GM21515 (cell line): ENCODE data around the gene TMPRSS4.

Source experiments
- ATAC-seq: cut with Tn5 transposase; IDR thresholded peaks from one replicate; pipeline ENCODE4 v1.9.1; 2021; ENCODE audit not compliant: unreplicated experiment

TMPRSS4 gene

DNA sequence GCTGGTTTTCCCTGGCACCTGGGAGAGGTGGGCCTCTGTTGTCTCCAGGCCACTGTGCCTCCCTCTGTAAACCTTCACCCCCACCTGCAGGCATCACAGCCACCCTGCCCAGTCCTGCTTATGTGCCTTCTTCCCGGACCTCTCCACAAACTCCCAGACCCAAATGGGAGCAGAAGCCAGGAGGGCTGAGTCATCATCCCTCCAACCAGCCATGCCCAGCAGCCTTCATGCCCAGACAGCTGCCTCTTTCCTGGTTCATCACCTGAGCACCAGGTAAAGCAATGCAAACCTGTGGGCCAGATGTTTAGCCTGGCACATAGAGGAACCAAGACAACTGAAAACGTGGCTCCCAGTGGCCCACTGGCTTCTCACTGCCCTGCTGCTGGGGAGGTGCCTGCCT lies 2.1 kb upstream of the TMPRSS4 start:
- no peak for ATAC-seq

DNA sequence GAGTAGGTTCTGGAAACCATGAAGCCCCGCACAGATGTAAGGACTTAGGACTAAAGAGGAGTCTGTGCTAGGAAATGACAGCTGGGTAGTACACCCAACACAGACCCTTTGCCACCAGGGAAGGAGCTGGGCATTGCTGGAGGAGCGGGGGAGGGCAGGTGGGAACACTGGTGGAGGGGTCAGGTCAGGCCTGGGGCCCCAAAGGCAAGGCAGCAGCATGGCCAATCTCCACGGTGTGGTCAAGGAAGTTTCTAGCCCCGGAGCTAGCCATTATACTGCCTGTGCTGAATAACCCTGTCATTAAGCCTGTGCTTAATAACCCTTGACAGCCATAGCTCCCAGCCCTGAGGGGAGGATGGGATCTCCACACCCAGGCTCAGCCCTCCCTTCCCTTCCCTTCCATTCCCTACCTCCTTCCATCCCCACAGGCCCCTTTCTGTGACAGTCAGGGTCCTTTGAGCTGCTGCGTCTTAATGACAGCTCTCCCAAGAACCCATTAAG lies 2.1 kb downstream of the TMPRSS4 start:
- no peak for ATAC-seq

DNA sequence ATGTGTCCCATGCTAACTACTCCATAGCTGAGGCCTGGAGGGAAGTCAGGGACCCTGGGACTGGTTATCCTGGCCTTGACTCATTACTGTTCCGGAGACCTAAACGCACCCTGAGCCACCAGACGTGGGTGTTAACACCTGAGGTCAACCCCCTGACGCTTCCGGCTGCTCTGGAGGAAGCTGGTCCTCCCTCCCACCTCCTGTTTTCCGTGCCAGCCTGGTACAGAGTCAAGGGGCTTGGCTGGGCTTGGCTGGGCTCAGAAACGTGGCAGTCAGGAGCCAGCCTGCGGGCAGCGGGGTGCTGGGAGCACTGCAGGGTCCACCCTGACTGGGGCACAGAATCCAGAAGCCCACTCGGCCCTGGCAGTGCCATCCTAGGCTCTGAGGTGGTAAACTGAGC lies 2.6 kb downstream of the TMPRSS4 start:
- ATAC-seq, result no peak

DNA sequence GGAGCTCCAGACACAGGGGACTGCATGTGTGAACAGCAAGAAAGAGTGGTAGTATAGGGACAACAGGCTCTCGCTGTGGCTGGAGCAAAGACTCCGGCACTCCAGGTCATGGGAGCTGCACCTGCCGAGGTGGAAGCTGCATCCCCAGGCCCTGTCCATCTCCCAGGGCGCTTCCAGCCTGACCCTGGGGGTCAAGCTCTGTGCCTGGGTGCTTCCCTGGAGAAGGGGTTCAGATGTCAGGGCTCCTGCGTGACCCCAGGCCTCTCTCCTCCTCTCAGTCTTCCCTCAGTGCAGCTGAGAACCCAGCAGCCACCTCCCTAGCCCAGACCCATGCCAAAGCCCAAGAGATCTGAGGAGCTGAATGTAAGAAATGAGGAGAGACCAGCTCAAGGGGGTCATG lies 3.4 kb downstream of the TMPRSS4 start:
- no peak for ATAC-seq

DNA sequence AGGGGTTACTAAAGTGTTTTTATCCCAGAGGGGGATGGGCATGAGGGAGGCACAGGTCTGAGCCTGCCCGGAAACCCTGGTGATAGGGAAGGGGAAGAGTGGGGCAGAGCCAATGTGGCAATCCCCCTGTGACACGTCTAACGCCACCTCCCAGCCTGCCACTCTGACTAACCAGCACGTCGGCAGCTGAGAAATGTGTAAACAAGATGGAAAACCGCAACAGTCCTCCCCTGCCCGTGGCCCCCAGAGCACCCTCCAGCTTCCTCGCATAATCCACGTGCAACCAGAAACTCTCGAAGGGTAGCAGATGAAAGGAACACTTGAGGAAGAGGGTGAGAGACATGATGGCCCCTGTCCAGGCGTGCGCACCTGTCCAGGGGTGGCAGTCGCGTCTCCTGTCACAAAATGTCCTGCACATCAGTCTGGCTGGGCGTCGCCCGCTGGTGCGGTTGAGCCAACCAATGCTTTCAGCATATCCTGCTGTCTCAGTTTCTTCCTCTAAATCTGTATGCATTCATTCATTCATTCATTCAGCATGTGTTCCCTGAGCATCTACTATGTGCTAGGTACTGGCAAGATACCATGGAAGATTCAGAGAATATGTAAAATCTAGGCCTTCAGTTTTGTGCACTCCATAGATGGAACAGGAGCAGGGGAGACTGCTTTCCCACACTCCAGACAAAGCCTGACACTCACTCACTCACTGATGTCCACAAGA lies 4.5 kb downstream of the TMPRSS4 start:
- ATAC-seq, result no peak

DNA sequence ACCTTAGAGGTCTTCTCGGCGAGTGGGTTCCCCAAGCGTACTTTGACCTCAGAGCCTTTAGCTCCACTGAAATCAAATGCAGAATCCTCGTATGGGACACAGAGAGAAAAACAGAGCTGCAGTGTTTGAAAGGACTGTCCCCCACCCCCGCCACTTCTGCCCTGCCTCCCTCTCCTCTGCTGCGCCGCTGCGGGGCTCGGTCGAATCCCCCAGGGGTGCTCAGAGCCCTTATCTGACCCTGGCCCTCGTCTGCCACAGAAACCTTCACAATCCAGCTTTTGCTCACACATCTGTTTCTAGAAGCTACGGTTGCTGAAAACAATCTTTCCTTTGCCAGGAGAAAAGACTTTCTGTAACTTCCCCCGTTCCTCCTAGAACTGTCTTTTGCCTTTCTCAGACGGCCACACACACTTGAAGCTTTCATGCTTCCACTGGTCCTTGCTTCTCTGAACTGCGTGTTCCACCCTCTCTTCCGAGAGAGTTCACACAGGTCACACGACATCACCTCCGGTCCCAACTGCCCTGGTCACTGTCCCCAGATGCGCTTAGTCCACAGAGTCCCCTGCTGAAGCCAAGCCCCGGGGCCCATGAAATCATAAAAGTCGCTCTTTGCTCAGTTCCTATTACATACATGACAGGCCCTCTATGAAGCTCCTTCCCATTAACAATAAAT lies 6.1 kb downstream of the TMPRSS4 start:
- ATAC-seq, result no peak

DNA sequence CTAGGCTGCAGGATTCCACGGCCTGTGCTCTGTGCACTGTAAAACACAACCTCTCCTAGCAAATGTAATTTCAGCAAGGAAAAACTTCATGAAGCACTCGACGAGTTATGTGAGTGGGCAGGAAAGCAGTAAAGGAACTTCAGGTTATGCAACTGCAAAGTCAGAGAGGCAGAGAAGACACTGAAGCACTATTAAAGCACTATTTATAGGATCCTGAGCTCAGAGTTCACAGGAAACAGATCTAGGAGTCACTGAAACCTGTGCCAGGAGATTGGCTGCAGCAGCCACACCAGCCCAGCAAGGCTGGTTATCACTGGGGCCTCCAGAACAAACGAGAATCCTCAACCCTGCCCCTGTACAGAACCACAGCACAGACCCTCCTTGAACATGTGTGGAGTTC lies 7.4 kb downstream of the TMPRSS4 start:
- ATAC-seq, result no peak

DNA sequence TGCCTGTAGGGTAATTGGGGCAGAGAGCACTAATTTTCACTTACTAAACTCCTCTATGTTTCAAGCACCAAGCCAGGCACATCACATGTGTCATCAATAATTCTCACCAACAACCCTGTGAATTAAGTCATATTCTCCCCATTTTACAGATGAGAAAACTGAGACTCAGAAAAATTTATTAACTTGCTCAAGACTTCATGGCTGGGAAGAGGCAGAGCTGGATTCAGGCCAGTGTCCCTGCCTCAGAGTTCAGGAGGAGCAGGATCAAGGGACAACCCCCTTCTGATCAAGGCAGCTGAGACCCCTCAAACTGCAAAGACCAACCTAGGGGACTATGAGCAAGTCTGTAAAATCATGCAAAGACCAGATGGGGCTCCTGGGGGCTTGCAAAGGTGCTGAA lies 7.8 kb downstream of the TMPRSS4 start:
- no peak for ATAC-seq

DNA sequence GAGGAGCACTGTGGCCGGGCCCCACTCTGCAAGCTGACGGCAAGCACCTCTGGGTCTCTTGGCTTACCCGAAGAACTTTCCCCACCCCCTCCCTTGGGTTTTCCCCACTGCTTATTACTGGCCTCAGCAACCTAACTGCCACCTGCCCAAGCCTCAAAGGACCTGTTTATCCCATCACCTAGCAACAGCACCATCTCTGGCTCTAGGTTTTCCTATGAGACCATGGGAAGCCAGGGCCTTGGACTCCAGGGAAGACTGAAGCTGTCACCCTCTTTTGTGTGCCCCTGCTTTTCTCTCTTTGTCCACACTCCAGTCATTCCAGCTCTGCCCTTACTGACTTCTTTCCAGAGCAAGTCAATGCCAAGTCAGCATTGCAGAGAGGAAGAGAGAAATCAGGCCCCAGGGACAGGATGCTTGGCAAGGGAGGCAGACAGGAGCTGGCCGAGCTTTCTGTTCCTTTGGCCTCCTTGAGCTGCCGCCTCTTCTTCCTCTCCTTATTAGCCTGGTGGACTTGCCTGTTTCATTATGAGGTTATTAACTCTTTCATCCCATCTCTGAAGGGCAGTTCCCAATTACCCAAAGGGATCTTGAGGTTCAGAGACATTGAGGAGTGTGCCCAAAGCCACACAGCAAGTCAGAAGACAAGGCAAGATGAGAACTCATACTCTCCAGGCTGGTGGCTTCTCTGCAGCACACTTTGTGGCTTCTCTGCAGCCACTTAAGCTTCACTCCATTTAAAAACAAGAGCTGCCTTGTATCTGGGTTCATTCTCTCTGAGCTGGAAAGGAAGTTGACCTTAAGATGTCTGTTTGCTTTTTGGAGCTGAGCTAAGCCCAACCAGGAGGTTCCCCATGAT lies 10.3 kb downstream of the TMPRSS4 start, which contains the start of gene SMIM35:
SMIM35 (minus strand) TSS at position 51 of the 856 bp plus-strand sequence. CDS start 206 bp downstream, outside the sequence.
- ATAC-seq, result no peak

DNA sequence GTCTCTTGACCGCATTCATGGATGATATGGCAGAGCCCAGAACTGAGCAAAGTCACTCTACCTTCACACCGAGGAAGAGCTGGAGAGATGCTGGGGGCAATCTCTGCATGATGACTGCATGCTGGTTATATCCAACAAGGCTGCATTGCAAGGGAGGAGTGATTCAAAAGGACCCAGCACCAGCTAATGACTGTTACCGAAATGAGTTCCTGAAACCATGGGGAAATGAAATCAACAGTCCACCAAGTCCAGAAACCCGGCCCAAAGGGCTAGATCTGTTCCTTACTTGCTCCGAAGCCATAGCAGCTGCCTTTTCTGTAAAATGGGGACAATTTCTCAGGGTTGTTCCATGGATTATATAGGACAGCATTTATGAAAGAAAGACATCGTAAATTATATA lies 11.1 kb downstream of the TMPRSS4 start:
- no peak for ATAC-seq

DNA sequence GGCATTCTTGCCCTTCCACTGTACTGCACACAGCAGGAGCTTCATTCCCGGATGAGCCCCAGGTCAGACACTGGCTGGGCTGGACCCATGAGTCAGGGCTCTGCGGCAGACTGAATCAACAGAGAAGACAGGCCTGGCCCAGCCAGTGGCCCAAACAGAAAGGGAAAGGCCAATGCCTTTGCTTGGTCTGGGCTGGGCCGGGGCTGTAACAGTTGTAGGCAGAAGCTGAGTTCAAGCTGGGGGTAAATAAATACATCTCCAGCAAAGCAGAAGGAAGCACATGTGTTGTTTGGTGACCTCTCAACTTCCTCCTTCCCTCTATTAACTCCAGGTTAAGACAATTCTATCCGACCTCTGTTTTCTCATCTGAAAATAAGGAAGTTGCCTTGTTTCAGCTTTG lies 11.7 kb downstream of the TMPRSS4 start:
- no peak for ATAC-seq

DNA sequence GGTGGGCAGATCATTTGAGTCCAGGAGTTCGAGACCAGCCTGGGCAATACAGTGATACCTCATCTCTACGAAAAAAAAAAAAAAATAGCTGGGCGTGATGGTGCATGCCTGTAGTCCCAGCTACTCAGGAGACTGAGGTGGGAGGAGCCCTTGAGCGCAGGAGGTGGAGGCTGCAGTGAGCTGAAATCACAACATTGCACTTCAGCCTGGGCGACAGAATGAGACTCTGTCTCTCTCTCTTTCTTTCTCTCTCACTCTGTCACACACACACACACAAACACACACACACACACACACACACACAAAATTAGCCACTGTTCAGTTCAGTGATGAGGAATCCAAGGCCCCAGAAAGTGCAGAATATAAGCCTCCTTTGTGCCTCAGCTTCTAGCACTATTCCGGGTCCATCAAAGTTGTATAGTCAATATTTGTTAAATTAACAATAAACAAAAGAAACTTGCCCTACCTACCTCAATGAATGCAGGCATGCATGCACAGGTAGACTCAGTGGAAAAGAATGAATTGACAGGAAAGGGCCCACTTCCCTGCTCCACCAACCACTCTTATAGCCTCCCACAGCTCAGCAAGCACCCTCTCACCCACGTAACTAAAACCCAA lies 13.8 kb downstream of the TMPRSS4 start:
- ATAC-seq, result no peak

DNA sequence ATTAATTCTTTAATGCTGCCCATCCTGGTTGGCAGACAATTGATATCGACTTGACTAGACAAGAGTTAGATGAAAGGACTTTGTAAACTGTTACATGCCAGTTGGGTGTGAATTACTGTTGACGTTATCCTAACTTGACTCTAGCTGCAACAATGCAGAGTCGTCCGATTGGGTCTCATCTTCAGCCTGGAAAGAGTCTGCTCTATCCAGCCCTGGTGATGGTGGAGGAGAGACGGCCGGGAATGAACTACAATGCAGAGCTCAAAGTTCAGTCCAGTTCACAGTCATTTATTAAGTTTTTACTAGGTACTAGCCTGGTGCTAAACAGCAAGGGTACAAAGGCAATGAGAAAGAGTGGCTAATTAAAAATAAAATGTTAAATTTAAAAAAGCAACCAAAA lies 14.8 kb downstream of the TMPRSS4 start:
- no peak for ATAC-seq

DNA sequence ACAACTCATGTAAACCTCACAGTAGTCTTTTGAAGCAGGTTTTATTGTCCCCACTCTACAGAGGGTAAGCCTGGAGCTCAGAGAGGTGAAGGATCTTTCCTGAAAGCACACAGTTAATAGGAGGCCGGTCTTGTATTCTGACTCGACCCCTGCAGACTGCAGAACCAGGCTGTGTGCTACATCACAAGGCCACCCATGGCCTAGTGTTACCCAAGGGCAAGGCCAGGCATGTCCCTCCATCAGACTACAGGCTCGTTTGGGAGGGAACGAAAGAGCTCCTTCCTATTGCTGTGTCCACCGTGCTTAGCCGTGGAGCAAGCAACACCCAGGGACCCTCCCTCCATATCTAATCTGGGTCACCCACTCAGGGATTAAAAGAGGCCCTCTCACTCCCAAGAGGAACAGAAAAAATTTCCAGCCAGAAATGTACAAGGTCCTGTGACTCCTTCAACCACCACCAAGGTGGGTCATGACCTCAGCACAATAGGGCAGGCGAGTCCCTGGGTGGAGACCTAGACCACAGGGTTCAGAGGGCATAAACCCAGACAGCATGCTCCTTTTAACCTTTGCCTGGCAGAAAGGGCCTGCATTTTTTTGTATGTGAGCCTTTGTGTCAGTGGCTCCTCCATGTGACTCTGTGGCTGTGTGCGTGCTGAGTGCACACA lies 16.2 kb downstream of the TMPRSS4 start:
- ATAC-seq, result no peak

DNA sequence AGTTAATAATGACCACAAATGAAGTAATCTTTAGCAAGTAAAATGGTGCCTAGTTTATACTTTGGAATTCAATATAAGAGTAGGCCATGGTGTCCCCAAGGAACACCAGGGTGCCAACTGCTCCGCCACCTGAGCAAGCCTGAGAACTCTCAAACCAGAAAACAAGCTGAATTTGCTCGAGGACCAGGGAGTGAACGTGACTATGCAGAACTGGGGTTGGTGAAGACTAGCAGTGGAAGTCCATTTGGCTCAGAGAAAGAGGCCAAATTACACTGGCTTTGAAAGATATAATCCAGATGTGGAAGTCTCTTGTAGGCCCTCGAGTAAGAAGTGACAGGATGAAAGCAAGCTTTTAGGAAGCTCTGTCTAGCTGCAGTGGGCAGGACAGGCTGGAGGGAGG lies 18.6 kb downstream of the TMPRSS4 start:
- no peak for ATAC-seq

DNA sequence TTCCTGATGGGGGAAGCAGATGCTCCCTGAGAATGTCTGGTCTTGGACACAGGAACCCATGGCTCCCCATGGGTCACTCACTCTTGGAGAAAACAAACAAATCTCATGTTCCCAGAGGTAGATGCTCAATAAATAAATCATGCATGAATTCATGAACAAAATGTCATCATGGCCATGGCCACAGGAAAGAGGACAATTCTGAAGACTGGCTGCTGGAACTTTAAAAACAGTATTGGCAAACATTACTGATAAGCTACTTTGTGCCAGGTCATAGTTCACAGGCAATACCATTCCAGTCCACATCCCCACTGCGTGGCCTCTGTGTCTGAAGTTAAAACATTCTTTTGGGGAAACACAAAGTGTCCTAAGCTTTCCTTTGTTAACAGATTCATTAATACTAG lies 19.1 kb downstream of the TMPRSS4 start:
- no peak for ATAC-seq

DNA sequence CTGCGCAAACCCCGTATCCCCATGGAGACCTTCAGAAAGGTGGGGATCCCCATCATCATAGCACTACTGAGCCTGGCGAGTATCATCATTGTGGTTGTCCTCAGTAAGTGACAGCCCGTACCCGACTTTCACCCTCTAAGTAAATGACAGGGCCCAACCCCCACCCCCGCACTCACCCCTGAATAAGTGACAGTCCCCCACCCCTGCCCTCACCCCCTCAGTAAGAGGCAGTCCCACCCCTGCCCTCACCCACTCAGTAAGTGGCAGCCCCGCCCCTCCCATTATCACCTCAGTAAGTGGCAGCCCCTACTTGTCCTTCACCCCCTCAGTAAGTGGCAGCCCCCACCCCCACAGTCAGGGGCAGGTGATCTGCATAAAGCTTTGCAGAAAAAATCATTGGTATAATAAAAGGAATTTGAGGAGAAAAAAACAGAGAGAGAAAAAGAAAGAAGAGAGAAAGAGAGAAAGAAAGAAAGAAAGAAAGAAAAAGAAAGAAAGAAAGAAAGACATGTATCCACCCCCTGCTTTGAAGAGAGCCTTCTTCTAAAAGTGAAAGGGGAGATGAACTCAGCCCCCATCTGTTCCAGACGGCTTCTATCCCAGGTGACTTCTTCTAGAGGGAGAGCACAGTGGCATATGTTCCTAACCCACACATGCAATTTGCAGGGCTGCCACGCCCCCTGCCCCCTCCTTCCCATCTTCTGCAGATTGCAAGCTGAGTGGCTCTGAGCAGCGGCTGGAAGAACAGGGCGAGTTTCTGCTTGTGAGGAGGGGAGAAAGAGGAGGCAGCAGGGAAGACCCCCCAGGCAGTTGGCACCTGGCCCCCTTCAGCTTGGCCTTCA lies 22.3 kb downstream of the TMPRSS4 start:
- ATAC-seq, result no peak

DNA sequence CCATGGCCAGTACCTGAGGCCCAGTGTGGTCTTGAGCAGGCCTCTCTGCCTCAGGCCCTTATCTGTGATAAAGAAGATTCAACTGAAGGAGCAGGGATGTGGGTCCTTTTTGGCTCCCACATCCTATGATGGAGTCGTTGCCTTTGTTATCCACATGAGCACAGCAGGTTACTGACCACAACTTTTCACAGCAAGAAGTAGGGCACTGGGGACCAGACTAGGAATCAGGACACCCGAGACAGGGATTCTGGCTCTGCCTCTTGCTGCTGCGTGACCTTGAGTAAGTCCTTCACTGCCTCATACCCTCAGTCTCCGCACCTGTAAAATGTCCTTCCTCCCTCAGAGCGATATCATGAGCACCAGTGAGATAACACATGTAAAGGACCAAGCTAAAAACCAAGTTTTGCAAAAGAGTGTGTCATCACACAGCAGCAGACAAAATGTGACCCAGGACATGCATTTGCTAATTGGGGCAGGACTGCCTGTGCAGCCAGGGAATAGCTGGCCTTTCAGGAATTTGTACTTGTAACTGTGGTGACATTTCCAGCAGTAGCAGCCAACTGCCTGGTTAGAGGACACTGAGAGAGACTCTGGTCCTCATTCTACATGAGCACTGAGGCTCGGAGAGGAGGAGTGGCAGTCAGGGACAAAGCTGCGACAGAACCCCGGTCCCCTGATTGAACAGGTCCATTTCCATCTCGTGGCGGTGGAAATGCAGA lies 23.1 kb downstream of the TMPRSS4 start:
- ATAC-seq, result no peak

DNA sequence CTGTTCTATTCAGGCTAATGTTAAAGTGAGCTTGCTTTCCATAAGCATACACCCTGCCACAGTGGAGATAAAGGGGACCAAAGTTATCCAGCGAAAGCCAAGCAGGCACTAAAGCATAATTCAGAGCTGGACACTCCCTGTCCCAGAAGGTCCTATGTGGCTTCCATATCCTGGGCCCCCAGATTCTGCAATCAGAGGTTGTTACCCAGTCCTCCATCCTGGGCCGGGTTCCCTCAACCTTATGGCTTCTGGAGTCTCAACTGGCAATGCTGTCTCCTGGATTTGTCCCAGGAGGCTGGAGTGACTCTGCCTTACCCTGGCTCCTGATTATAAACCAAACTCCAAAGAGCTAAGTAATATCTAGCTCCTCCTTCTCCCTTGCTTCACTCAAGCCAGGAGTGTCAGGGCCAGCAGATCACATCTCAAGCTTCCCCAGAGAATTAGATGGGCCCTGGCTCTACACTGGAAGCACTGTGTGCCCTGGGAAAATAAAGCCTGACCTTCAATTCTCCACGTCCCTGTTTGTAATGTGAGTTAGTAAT lies 23.9 kb downstream of the TMPRSS4 start:
- ATAC-seq, result no peak
